SK-MEL-5 (cell line): ENCODE data around the gene KLHL1. TPM values are rescaled to one million over a fixed set of nuclear protein-coding genes. Genes with fewer than 3 reads are reported as not detected.

ENCODE experiments used
- DNase-seq: peaks from one replicate; pipeline ENCODE4 v3.0.0-alpha.2; 2016; ENCODE audit warnings: low read depth, low spot score
- in situ Hi-C: cut with HindIII; loops from 2 replicates; pipeline ENCODE4 v1.10.0; 2016; ENCODE audit warnings: low sequenced_read_pairs, high pct_unique_total_duplicates, low pct_unique_long_range_greater_than_20kb
- total RNA-seq: library from RNA; depleted of rRNA; stranded (reverse); fragments of >200 nt; shearing (Covaris generic); gene quantifications from 2 replicates; pipeline ENCODE4 v1.2.3, GENCODE V29; 2014

Gene KLHL1
- total RNA-seq, 1 experiment from 2014 or later: 0.08 TPM

GRCh38 chr13:69769608-69770007 is 338.6 kb downstream of the KLHL1 start:
- in situ Hi-C loops: no loop called here
- DNase-seq: no peak

- in situ Hi-C loops: no loop called here
- DNase-seq: no peak
Measured at GRCh38 chr13:69761581-69761980, 346.7 kb downstream of the KLHL1 start.

- DNase-seq: no peak
- in situ Hi-C loops: no loop called here
Measured at GRCh38 chr13:69755101-69755500, 353.2 kb downstream of the KLHL1 start.

GRCh38 chr13:69751259-69751658 is 357.0 kb downstream of the KLHL1 start:
- in situ Hi-C loops: no loop called here

GRCh38 chr13:69737129-69737935 is 370.9 kb downstream of the KLHL1 start:
- no peak for DNase-seq
- in situ Hi-C loops: no loop called here

More at GRCh38 chr13:69751259-69751658, 357.0 kb downstream of the KLHL1 start:
- no peak for DNase-seq

GRCh38 chr13:69721631-69722030 is 386.6 kb downstream of the KLHL1 start:
- in situ Hi-C loops: no loop called here
- no peak for DNase-seq

GRCh38 chr13:69720278-69720983 is 387.8 kb downstream of the KLHL1 start:
- DNase-seq: no peak

GRCh38 chr13:69706807-69707206 is 401.4 kb downstream of the KLHL1 start:
- in situ Hi-C loops: no loop called here
- DNase-seq: no peak

More at GRCh38 chr13:69720278-69720983, 387.8 kb downstream of the KLHL1 start:
- in situ Hi-C loops: no loop called here

GRCh38 chr13:69704311-69704710 is 403.9 kb downstream of the KLHL1 start:
- in situ Hi-C loops: no loop called here
- no peak for DNase-seq

- no peak for DNase-seq
- in situ Hi-C loops: no loop called here
Measured at GRCh38 chr13:69690999-69691398, 417.3 kb downstream of the KLHL1 start.

GRCh38 chr13:69683921-69684686 is 424.1 kb downstream of the KLHL1 start:
- in situ Hi-C loops: no loop called here
- DNase-seq: no peak

GRCh38 chr13:69681722-69682121 is 426.5 kb downstream of the KLHL1 start:
- in situ Hi-C loops: no loop called here
- no peak for DNase-seq

GRCh38 chr13:69677343-69677742 is 430.9 kb downstream of the KLHL1 start:
- in situ Hi-C loops: no loop called here

GRCh38 chr13:69676286-69676685 is 432.0 kb downstream of the KLHL1 start:
- DNase-seq: no peak
- in situ Hi-C loops: no loop called here

More at GRCh38 chr13:69677343-69677742, 430.9 kb downstream of the KLHL1 start:
- no peak for DNase-seq

GRCh38 chr13:69660155-69660554 is 448.1 kb downstream of the KLHL1 start:
- in situ Hi-C loops: no loop called here
- no peak for DNase-seq

- in situ Hi-C loops: no loop called here
- no peak for DNase-seq
Measured at GRCh38 chr13:69657676-69658075, 450.6 kb downstream of the KLHL1 start.

- no peak for DNase-seq
- in situ Hi-C loops: no loop called here
Measured at GRCh38 chr13:69654392-69654791, 453.9 kb downstream of the KLHL1 start.
